MCF 10A (cell line): ENCODE data around the gene GALR3. TPM values are rescaled to one million over a fixed set of nuclear protein-coding genes. Genes with fewer than 3 reads are reported as not detected.
"Not testable (repeated sequence)": the region's sequence is repeated elsewhere in the genome, so short reads cannot be mapped to it uniquely, and the experiment has no call there.

Experiments used
- BruUV-seq: library from RNA; stranded (reverse); fragments of 400-500 nt; replicated peaks from 2 replicates; lab custom pipeline; 2021; lab: Mats Ljungman, UMichigan
- CTCF ChIA-PET: fragments of 300-600 bp; sonication (Branson Sonifier 250); formaldehyde crosslinking; extraction: SDS; loops from one replicate; lab custom pipeline; 2021; ENCODE audit warnings: antibody characterized with exemption, inconsistent platforms; lab: Yijun Ruan, JAX
- POLR2A ChIA-PET: fragments of 300-600, 350-650 bp; sonication (Branson Sonifier 250); formaldehyde crosslinking; extraction: SDS; loops from one replicate; lab custom pipeline; 2020; ENCODE audit warnings: antibody characterized with exemption, inconsistent platforms; lab: Yijun Ruan, JAX
- DNase-seq: peaks from one replicate; pipeline ENCODE4 v3.0.0-alpha.2; 2018; ENCODE audit not compliant: unreplicated experiment
- H3K27ac Mint-ChIP-seq: one replicate; pipeline ENCODE4 v1.8.0; 2022; ENCODE audit warnings: mild to moderate bottlenecking, low read depth, mixed read lengths; ENCODE audit not compliant: unreplicated experiment
- H3K27me3 Mint-ChIP-seq: one replicate; pipeline ENCODE4 v1.8.0; 2022; ENCODE audit warnings: mixed read lengths; ENCODE audit not compliant: insufficient read depth, unreplicated experiment
- H3K36me3 Mint-ChIP-seq: one replicate; pipeline ENCODE4 v1.8.0; 2022; ENCODE audit warnings: mild to moderate bottlenecking, moderate library complexity, mixed read lengths; ENCODE audit not compliant: insufficient read depth, unreplicated experiment
- H3K4me1 Mint-ChIP-seq: one replicate; pipeline ENCODE4 v1.8.0; 2022; ENCODE audit warnings: mixed read lengths; ENCODE audit not compliant: insufficient read depth, unreplicated experiment
- H3K4me3 Mint-ChIP-seq: one replicate; pipeline ENCODE4 v1.8.0; 2022; ENCODE audit warnings: mild to moderate bottlenecking, moderate library complexity, mixed read lengths; ENCODE audit not compliant: unreplicated experiment
- H3K9me3 Mint-ChIP-seq: one replicate; pipeline ENCODE4 v1.8.0; 2022; ENCODE audit warnings: mixed read lengths; ENCODE audit not compliant: unreplicated experiment
- CTCF ChIP-seq: fragments of 200-600 bp; IDR thresholded peaks from one replicate; pipeline ENCODE4 v1.8.0; 2022; ENCODE audit warnings: antibody characterized with exemption, mild to moderate bottlenecking; ENCODE audit not compliant: unreplicated experiment
- intact Hi-C: fragments of 100-400 bp; cut with micrococcal nuclease; formaldehyde crosslinking; loops from 2 replicates; pipeline ENCODE4 v1.14.1; 2022
- total RNA-seq: library from RNA; stranded (reverse); gene quantifications from 2 replicates; pipeline ENCODE4 v1.2.3, GENCODE V29; 2022

GALR3 gene
- total RNA-seq, 1 experiment from 2014 or later = 0.26 TPM

GRCh38 chr22:37797874-37798500 is 25.2 kb upstream of the GALR3 start:
- Mint-ChIP-seq H3K9me3 (no peaks in the 10 kb centered on the region), H3K36me3 (no peaks in the 10 kb centered on the region), H3K4me3 (no peak overlapping the region), H3K27ac (no peak overlapping the region), H3K27me3 (no peaks in the 10 kb centered on the region), H3K4me1 (no peaks in the 10 kb centered on the region)
- ChIA-PET POLR2A (no interaction called here), CTCF (no interaction called here)
- no peak for DNase-seq
- intact Hi-C loops = no loop called here
- no peak for TF ChIP-seq CTCF
- no TSS peak for BruUV-seq

DNA sequence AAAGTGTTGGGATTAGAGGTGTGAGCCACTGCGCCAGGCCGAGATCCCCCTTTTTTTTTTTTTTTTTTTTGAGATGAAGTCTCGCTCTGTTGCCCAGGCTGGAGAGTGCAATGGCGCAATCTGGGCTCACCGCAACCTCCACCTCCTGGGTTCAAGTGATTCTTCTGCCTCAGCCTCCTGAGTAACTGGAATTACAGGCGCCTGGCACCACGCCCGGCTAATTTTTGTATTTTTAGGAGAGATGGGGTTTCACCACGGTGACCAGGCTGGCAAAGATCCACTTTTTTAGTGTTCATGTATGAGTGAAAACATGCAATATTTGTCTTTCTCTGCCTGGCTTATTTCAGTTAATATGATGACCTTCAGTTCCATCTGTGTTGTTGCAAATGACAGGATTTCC is 23.2 kb upstream of the GALR3 start:
- DNase-seq, H3K9me3 Mint-ChIP-seq, H3K27ac Mint-ChIP-seq, H3K4me3 Mint-ChIP-seq, POLR2A ChIA-PET, H3K27me3 Mint-ChIP-seq, intact Hi-C loops, H3K4me1 Mint-ChIP-seq, H3K36me3 Mint-ChIP-seq, BruUV-seq: not testable (repeated sequence)
- CTCF ChIA-PET = interaction anchor here (0.6 kb wide), 1 partner anchor 79 kb away, joined by 3 read pairs; no protein-coding TSS in a partner anchor

GRCh38 chr22:37801946-37802309 is 21.3 kb upstream of the GALR3 start:
- Mint-ChIP-seq H3K4me3 (peak overlapping the region; percentile 46), H3K4me1 (peaks cover 13% of the 10 kb centered on the region), H3K27me3 (no peaks in the 10 kb centered on the region), H3K9me3 (no peaks in the 10 kb centered on the region), H3K36me3 (no peaks in the 10 kb centered on the region), H3K27ac (no peak overlapping the region)
- ChIA-PET CTCF (interaction anchor here (0.7 kb wide), 1 partner anchor 195 kb away, joined by 5 read pairs; no protein-coding TSS in a partner anchor), POLR2A (interaction anchor here (0.7 to 1.4 kb wide), 5 partner anchors 16 to 856 kb away, joined by 3 to 6 read pairs (median 3); partner anchors contain the start of gene PDXP)
- DNase-seq = no peak
- no TSS peak for BruUV-seq
- no peak for TF ChIP-seq CTCF
- intact Hi-C loops = no loop called here

- no peak for TF ChIP-seq CTCF
- peak; percentile 42 for DNase-seq
- ChIA-PET CTCF (interaction anchor here (0.6 to 1.3 kb wide), 3 partner anchors 15 to 196 kb away, joined by 3 to 5 read pairs (median 3); partner anchors contain the start of gene NOL12), POLR2A (interaction anchor here (0.7 to 1.4 kb wide), 9 partner anchors 16 to 855 kb away, joined by 3 to 6 read pairs (median 3); partner anchors contain the start of gene PDXP)
- no peak overlapping the region for H3K27ac Mint-ChIP-seq
- peak overlapping the region; percentile 46 for H3K4me3 Mint-ChIP-seq
- peaks cover 13% of the 10 kb centered on the region for H3K4me1 Mint-ChIP-seq
- intact Hi-C loops = no loop called here
- BruUV-seq = no TSS peak
- no peaks in the 10 kb centered on the region for H3K36me3 Mint-ChIP-seq
- no peaks in the 10 kb centered on the region for H3K27me3 Mint-ChIP-seq
- no peaks in the 10 kb centered on the region for H3K9me3 Mint-ChIP-seq
Observed at GRCh38 chr22:37802310-37803194, 20.6 kb upstream of the GALR3 start.
